Rectal smooth muscle tissue (tissue), 1 donor: ENCODE data around the gene PPEF1.
"Not testable (repeated sequence)": the region's sequence is repeated elsewhere in the genome, so short reads cannot be mapped to it uniquely, and the experiment has no call there.

Experiments used
- H3K27ac ChIP-seq: one replicate; pipeline ENCODE4 v1.7.0; 2013; ENCODE audit warnings: low read depth, low read length, inconsistent platforms
- H3K27me3 ChIP-seq: one replicate; pipeline ENCODE4 v1.7.0; 2013; ENCODE audit warnings: low read length; ENCODE audit not compliant: control insufficient read depth, insufficient read depth
- H3K36me3 ChIP-seq: one replicate; pipeline ENCODE4 v1.7.0; 2013; ENCODE audit warnings: low read length; ENCODE audit not compliant: control insufficient read depth, insufficient read depth
- H3K4me1 ChIP-seq: one replicate; pipeline ENCODE4 v1.7.0; 2013; ENCODE audit warnings: low read length; ENCODE audit not compliant: control insufficient read depth, insufficient read depth
- H3K4me3 ChIP-seq: one replicate; pipeline ENCODE4 v1.7.0; 2013; ENCODE audit warnings: low read length
- H3K9ac ChIP-seq: one replicate; pipeline ENCODE4 v1.7.0; 2013; ENCODE audit warnings: low read length

PPEF1 gene

DNA sequence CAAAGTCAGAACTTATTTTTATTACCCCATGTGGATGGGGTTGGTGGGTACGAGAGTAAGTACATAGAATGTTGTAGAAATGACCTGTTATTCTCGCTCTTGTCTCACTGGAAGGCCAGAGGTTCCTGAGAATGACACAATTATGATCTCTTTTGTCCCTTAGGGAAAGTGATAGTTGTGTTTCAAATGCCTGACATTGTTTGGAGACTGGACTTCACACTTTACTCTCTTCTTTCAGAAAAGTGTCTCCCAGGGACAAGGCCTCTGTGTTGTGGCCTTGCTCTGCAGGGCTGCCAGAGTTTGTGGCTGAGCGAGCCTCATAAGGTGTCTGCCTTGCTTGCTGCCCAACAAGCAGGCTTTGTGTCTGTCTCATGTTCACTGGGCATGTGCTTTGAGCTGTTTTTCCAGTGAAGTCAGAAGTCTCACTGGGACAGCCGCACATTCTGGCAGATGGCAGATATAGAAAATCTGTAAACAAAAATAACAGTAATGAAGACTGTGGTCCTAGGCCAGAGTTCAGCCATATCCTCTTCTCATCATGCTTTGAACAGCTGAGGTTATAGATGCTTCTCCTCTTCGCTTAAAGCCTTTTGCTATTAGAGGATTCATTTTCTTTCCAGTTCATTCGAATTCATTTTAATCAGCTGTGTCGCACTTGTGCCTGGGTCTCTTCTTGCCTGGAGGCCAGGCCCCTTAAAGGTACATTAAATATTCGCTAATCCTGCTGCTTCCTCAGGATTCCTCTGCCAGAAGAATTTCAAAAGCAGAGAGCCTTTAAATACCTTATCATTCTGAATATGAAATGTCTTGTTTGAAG, 14.4 kb downstream of the PPEF1 start:
- H3K27me3 ChIP-seq, result no peaks in the 10 kb centered on the region
- H3K4me3 ChIP-seq, result no peak overlapping the region
- no peak overlapping the region for H3K27ac ChIP-seq
- H3K4me1 ChIP-seq, result no peaks in the 10 kb centered on the region
- no peak overlapping the region for H3K9ac ChIP-seq
- H3K36me3 ChIP-seq, result no peaks in the 10 kb centered on the region

DNA sequence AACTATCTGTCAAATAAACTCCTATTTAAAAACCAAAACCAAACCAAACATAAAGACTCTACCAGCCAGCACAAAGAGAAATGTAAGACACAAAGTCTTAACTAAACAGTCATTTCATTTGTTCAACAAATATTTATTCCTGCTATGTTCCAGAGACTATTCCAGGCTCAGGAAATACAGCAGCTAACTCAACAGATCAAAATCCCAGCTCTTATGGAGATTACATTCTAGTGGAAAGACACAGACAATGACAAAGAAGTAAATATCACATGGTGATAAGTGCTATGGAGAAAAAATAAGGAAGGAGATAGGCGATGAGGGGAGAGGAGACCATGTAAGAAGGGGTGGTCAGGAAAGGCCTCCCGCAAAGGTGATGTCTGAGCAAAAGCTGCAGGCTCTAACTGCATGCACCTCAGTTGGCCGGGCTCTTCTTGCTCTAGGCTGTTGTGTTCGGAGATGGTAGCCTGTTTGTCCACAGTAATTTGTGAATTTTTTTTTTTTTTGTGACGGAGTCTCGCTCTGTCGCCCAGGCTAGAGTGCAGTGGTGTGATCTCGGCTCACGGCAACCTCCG, 15.1 kb downstream of the PPEF1 start:
- H3K4me1 ChIP-seq, result no peaks in the 10 kb centered on the region
- no peak overlapping the region for H3K27ac ChIP-seq

GRCh38 chrX:18725310-18725943, 18.0 kb downstream of the PPEF1 start:
- Histone ChIP-seq H3K27ac (no peak overlapping the region), H3K4me1 (no peaks in the 10 kb centered on the region), H3K9ac (no peak overlapping the region), H3K36me3 (no peaks in the 10 kb centered on the region), H3K27me3 (no peaks in the 10 kb centered on the region), H3K4me3 (no peak overlapping the region)

More for the DNA sequence above, 15.1 kb downstream of the PPEF1 start:
- Histone ChIP-seq H3K4me3 (no peak overlapping the region), H3K36me3 (no peaks in the 10 kb centered on the region), H3K27me3 (no peaks in the 10 kb centered on the region), H3K9ac (no peak overlapping the region)

DNA sequence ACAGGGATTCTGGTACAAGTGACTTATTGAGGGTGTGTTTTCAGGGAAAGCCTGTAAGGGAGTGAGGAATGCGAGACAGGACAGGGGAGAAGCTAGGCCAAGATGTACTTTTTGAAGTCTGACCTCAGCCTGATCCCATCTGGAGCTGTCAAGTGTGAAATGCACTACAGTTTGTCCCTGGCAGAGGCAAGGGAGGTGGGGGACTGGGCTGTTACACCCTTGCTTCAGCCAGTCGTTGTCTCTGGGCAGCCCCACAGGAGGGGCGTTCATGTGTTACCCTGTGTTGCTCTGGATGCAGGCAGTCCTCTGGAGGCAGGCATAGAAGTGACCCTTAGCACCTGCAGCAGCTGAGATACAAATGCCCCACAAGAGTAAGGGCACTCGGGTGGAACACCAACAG, 25.8 kb downstream of the PPEF1 start:
- Histone ChIP-seq H3K36me3 (no peaks in the 10 kb centered on the region), H3K27ac (no peak overlapping the region), H3K4me1 (no peaks in the 10 kb centered on the region), H3K27me3 (no peaks in the 10 kb centered on the region), H3K4me3 (no peak overlapping the region), H3K9ac (no peak overlapping the region)

- not testable (repeated sequence) for H3K27ac ChIP-seq, H3K4me3 ChIP-seq, H3K27me3 ChIP-seq, H3K9ac ChIP-seq, H3K36me3 ChIP-seq, H3K4me1 ChIP-seq
Measured at GRCh38 chrX:18739609-18740008, 32.2 kb downstream of the PPEF1 start.

- Histone ChIP-seq H3K27me3 (no peaks in the 10 kb centered on the region), H3K36me3 (no peaks in the 10 kb centered on the region), H3K27ac (no peak overlapping the region), H3K4me3 (no peak overlapping the region), H3K4me1 (no peaks in the 10 kb centered on the region), H3K9ac (no peak overlapping the region)
Measured at GRCh38 chrX:18748499-18748898, 41.1 kb downstream of the PPEF1 start.

DNA sequence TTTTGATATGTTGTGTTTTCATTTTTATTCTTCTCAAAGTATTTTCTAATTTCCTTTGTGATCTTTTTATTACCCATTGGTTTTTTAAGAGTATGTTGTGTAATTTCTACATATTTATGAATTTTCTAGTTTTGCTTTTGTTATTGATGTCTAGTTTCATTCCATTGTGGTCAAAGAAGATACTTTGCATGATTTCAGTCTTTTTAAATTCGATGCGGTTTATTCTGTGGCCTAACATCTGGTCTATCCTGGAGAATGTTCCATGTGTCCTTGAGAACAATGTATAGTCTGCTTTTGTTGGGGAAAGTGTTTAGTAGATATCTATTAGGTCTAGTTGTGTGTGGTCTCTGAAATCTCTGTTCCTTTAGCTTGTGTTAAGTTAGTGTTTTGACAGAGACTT, 46.2 kb downstream of the PPEF1 start:
- Histone ChIP-seq H3K9ac (no peak overlapping the region), H3K36me3 (no peaks in the 10 kb centered on the region), H3K4me3 (no peak overlapping the region), H3K4me1 (no peaks in the 10 kb centered on the region), H3K27ac (no peak overlapping the region), H3K27me3 (no peaks in the 10 kb centered on the region)

GRCh38 chrX:18755651-18756050, 48.2 kb downstream of the PPEF1 start:
- H3K27me3 ChIP-seq, result no peaks in the 10 kb centered on the region
- no peak overlapping the region for H3K27ac ChIP-seq
- no peaks in the 10 kb centered on the region for H3K36me3 ChIP-seq
- no peak overlapping the region for H3K9ac ChIP-seq
- no peaks in the 10 kb centered on the region for H3K4me1 ChIP-seq
- no peak overlapping the region for H3K4me3 ChIP-seq

DNA sequence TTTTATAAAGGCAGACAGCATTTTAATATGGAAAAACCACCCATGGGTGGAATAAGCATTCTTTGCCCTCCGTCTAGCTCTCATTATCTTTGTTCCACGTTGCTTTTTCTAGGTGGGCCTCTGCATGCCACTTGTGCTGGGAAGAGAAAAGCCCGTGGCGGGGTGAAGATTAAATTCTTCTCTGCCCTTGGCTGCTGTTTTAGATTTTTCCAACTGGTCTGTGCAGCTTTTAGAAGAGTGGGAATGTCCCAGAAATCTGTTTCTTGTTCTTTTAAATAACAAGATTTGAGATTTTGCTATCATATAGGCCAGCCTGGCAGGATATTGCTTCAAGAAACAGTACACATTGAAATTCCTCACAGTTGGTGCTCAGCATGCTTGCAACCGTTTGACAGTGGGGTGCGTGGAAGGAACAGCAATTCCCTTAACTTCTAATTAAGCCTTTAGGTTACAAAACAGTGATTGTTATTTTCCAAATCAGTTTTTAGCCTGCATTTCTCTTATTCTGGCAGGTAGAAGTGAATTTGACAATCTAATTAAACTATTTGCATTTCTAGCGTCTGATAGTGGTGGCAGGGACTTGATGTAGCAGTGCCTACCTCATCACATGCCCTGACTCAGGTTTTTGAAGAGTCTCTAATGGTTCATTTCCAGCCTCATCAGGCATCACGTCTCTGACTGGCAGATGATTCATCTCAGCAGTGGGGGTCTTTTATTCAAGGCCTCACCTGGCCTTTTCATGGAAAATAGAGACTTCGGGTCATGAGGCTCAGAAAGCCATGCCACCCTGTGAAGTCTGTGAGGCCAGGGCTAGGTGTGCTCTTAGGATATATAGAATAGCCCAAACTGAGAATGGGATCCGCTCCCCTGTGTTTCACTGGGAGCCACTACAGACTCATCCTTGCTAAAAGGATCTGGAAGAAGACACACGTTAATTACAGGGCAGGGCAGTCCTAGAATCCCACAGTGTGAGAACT, 50.8 kb downstream of the PPEF1 start:
- Histone ChIP-seq H3K27me3 (no peaks in the 10 kb centered on the region), H3K4me1 (no peaks in the 10 kb centered on the region), H3K27ac (no peak overlapping the region), H3K36me3 (no peaks in the 10 kb centered on the region), H3K4me3 (no peak overlapping the region), H3K9ac (no peak overlapping the region)

GRCh38 chrX:18761750-18762149, 54.3 kb downstream of the PPEF1 start:
- Histone ChIP-seq H3K36me3 (no peaks in the 10 kb centered on the region), H3K9ac (no peak overlapping the region), H3K27ac (no peak overlapping the region), H3K4me3 (no peak overlapping the region), H3K4me1 (no peaks in the 10 kb centered on the region), H3K27me3 (no peaks in the 10 kb centered on the region)

GRCh38 chrX:18763106-18763505, 55.7 kb downstream of the PPEF1 start:
- not testable (repeated sequence) for H3K4me1 ChIP-seq, H3K36me3 ChIP-seq, H3K4me3 ChIP-seq, H3K9ac ChIP-seq, H3K27ac ChIP-seq, H3K27me3 ChIP-seq

- H3K27ac ChIP-seq, result no peak overlapping the region
- H3K4me3 ChIP-seq, result no peak overlapping the region
- no peaks in the 10 kb centered on the region for H3K36me3 ChIP-seq
Measured at GRCh38 chrX:18769364-18769763, 61.9 kb downstream of the PPEF1 start.

More at GRCh38 chrX:18769364-18769763, 61.9 kb downstream of the PPEF1 start:
- Histone ChIP-seq H3K9ac (no peak overlapping the region), H3K27me3 (no peaks in the 10 kb centered on the region), H3K4me1 (no peaks in the 10 kb centered on the region)
